A549 (cell line): Measurements from ENCODE around the gene SDC4. TPM values are rescaled to one million over a fixed set of nuclear protein-coding genes. Genes with fewer than 3 reads are reported as not detected.

ENCODE experiments used
- ATOH8 ChIP-seq: fragments of 250-450 bp; sonication (Bioruptor Pico); IDR thresholded peaks from 2 replicates; pipeline ENCODE4 v1.5.0; 2020; ENCODE audit warnings: low read depth, mild to moderate bottlenecking, moderate library complexity
- BCL3 ChIP-seq: fragments of >200 bp; sonication (Bioruptor Twin); formaldehyde crosslinking; IDR thresholded peaks from 3 replicates; pipeline ENCODE4 v1.6.1; 2016
- CBX2 ChIP-seq: fragments of 200-600 bp; sonication (generic); IDR thresholded peaks from 2 replicates; pipeline ENCODE4 v1.6.1; 2016; ENCODE audit warnings: low read depth, mild to moderate bottlenecking, borderline replicate concordance
- CEBPB ChIP-seq, 2 experiments: fragments of >200 bp in 1 of 2; sonication (Bioruptor Twin) in 1 of 2; formaldehyde crosslinking in 1 of 2; IDR thresholded peaks; 2 replicates each; pipeline ENCODE4 v1.6.1; 2012 to 2016
- CTCF ChIP-seq: fragments of >200 bp; sonication (Bioruptor Twin); formaldehyde crosslinking; IDR thresholded peaks from 3 replicates; pipeline ENCODE4 v1.5.1; 2016
- EP300 ChIP-seq, 2 experiments: fragments of >200 bp; sonication (Bioruptor Twin); formaldehyde crosslinking; IDR thresholded peaks; 2 replicates in 1 of 2; 3 replicates in 1 of 2; pipeline ENCODE4 v1.6.1; 2016 to 2017
- ESRRA ChIP-seq: fragments of 150-350 bp; IDR thresholded peaks from 2 replicates; pipeline ENCODE4 v1.6.1; 2014; ENCODE audit warnings: mild to moderate bottlenecking, low read length, borderline replicate concordance
- FOSB ChIP-seq: fragments of 250-450 bp; sonication (Bioruptor Pico); IDR thresholded peaks from 2 replicates; pipeline ENCODE4 v1.5.0; 2020; ENCODE audit warnings: mild to moderate bottlenecking, moderate library complexity
- GATA3 ChIP-seq: IDR thresholded peaks from 2 replicates; pipeline ENCODE4 v1.6.1; 2012; ENCODE audit warnings: borderline replicate concordance
- HDAC2 ChIP-seq: fragments of 200-600 bp; sonication (generic); IDR thresholded peaks from 2 replicates; pipeline ENCODE4 v1.6.1; 2016
- HEYL ChIP-seq: fragments of 250-450 bp; sonication (Bioruptor Pico); IDR thresholded peaks from 2 replicates; pipeline ENCODE4 v1.8.0; 2021; ENCODE audit warnings: mild to moderate bottlenecking, moderate library complexity
- HOXA7 ChIP-seq: fragments of 250-450 bp; sonication (Bioruptor Pico); IDR thresholded peaks from 2 replicates; pipeline ENCODE4 v1.5.0; 2020; ENCODE audit warnings: mild to moderate bottlenecking, moderate library complexity
- HOXB5 ChIP-seq: fragments of 250-450 bp; sonication (Bioruptor Pico); IDR thresholded peaks from 2 replicates; pipeline ENCODE4 v1.5.0; 2020; ENCODE audit warnings: mild to moderate bottlenecking, moderate library complexity
- JUN ChIP-seq, 2 experiments: fragments of >200 bp; sonication (Bioruptor Twin); formaldehyde crosslinking; IDR thresholded peaks; 2 replicates in 1 of 2; 3 replicates in 1 of 2; pipeline ENCODE4 v1.6.1; 2016 to 2017
- MAFK ChIP-seq: fragments of 450-650 bp; IDR thresholded peaks from 2 replicates; pipeline ENCODE4 v1.6.1; 2014; ENCODE audit not compliant: partially characterized antibody
- MYC ChIP-seq: IDR thresholded peaks from 2 replicates; pipeline ENCODE4 v1.6.1; 2012; ENCODE audit warnings: mild to moderate bottlenecking, inconsistent platforms, low read length, improper control_type of control experiment, borderline replicate concordance
- NR3C1 ChIP-seq: fragments of >200 bp; sonication (Bioruptor Twin); formaldehyde crosslinking; IDR thresholded peaks from 3 replicates; pipeline ENCODE4 v1.6.1; 2017
- PBX3 ChIP-seq: IDR thresholded peaks from 2 replicates; pipeline ENCODE4 v1.6.1; 2012
- POLR2AphosphoS2 ChIP-seq: conservative IDR thresholded peaks from 2 replicates; pipeline ENCODE4 v1.6.1; 2012; ENCODE audit warnings: low read length, improper control_type of control experiment, inconsistent platforms
- RARB ChIP-seq: fragments of 250-450 bp; sonication (Bioruptor Pico); IDR thresholded peaks from 2 replicates; pipeline ENCODE4 v1.8.0; 2021; ENCODE audit warnings: mild to moderate bottlenecking, moderate library complexity
- RCOR1 ChIP-seq: fragments of 150-350 bp; IDR thresholded peaks from 2 replicates; pipeline ENCODE4 v1.6.1; 2014; ENCODE audit warnings: antibody characterized with exemption, low read length, low read depth
- RNF2 ChIP-seq: fragments of 200-600 bp; sonication (generic); IDR thresholded peaks from 2 replicates; pipeline ENCODE4 v1.6.1; 2016; ENCODE audit warnings: low read depth, mild to moderate bottlenecking, antibody characterized with exemption, moderate library complexity, borderline replicate concordance
- SREBF2 ChIP-seq: fragments of 450-650 bp; IDR thresholded peaks from 2 replicates; pipeline ENCODE4 v1.6.1; 2014; ENCODE audit warnings: mild to moderate bottlenecking, moderate library complexity
- TP53 ChIP-seq: fragments of 250-450 bp; sonication (Bioruptor Pico); IDR thresholded peaks from 2 replicates; pipeline ENCODE4 v1.5.0; 2021; ENCODE audit warnings: mild to moderate bottlenecking, moderate library complexity
- USF2 ChIP-seq: fragments of 450-650 bp; IDR thresholded peaks from 2 replicates; pipeline ENCODE4 v1.6.1; 2014; ENCODE audit warnings: antibody characterized with exemption
- ZC3H11A ChIP-seq: fragments of 450-650 bp; IDR thresholded peaks from 2 replicates; pipeline ENCODE4 v1.6.1; 2014; ENCODE audit warnings: antibody characterized with exemption, mild to moderate bottlenecking
- ZNF302 ChIP-seq: fragments of 250-450 bp; sonication (Bioruptor Pico); IDR thresholded peaks from 2 replicates; pipeline ENCODE4 v1.9.0; 2021; ENCODE audit warnings: inconsistent platforms, mild to moderate bottlenecking, moderate library complexity
- polyA plus RNA-seq, 4 experiments: library from polyadenylated mRNA; depleted of rRNA in 3 of 4; stranded (reverse); fragments of >200 nt; fragmentation: RNase III in 1 of 4; extraction: RNeasy Plus Mini Kit Qiagen cat#74134 plus additional on column Dnase treatment in 1 of 4; gene quantifications; 2 replicates in 3 of 4; 3 replicates in 1 of 4; pipeline ENCODE4 v1.2.3, GENCODE V29; 2011 to 2017

Gene SDC4
- polyA plus RNA-seq, 2 of the 4 experiments (the other 2 are of a cell fraction), result 27.4 to 35.6 TPM

- TF ChIP-seq CTCF (no peak), TP53 (CRISPR knock-in tag) (no peak), POLR2AphosphoS2 (no peak), PBX3 (no peak), ZC3H11A (no peak), RCOR1 (no peak), HEYL (no peak), SREBF2 (no peak), GATA3 (0 out of 2 replicates have a peak, but pooled peaks have one; percentile 10), NR3C1 (no peak), RNF2 (no peak), USF2 (no peak), CBX2 (no peak), ATOH8 (no peak), HOXB5 (CRISPR knock-in tag) (no peak), BCL3 (no peak), EP300 (IDR thresholded peaks at IDR 0.05) (peak in 1 of 2 experiments; percentile 38; a peak in 1 of 5 replicates), FOSB (CRISPR knock-in tag) (no peak), ZNF302 (CRISPR knock-in tag) (no peak), ESRRA (no peak), MAFK (no peak), RARB (CRISPR knock-in tag) (no peak), CEBPB (IDR thresholded peaks at IDR 0.05) (peak; percentile 31 to 73; a peak in 2 of 4 replicates), HOXA7 (CRISPR knock-in tag) (no peak), MYC (no peak), HDAC2 (no peak), JUN (IDR thresholded peaks at IDR 0.05) (peak in 1 of 2 experiments; percentile 49; a peak in 2 of 5 replicates)
Measured at GRCh38 chr20:45344168-45344860, 3.9 kb downstream of the SDC4 start (continued).
